IPS-20b (cell line): Measurements from ENCODE around the gene FANCC.

Experiments used
- H3K27ac ChIP-seq: one replicate; pipeline ENCODE4 v1.5.1; 2013; ENCODE audit warnings: low read length
- H3K27me3 ChIP-seq: 2 replicates; pipeline ENCODE4 v1.6.1; 2013; ENCODE audit warnings: mild to moderate bottlenecking, low read length, inconsistent platforms; ENCODE audit not compliant: insufficient read depth
- H3K36me3 ChIP-seq: 2 replicates; pipeline ENCODE4 v1.6.1; 2013; ENCODE audit warnings: low read depth, mild to moderate bottlenecking, inconsistent platforms, low read length, moderate library complexity; ENCODE audit not compliant: insufficient read depth
- H3K4me1 ChIP-seq: 2 replicates; pipeline ENCODE4 v1.6.1; 2013; ENCODE audit warnings: mild to moderate bottlenecking, control low read depth, inconsistent platforms, low read length, moderate library complexity; ENCODE audit not compliant: insufficient read depth
- H3K4me3 ChIP-seq: 2 replicates; pipeline ENCODE4 v1.5.1; 2013; ENCODE audit warnings: mild to moderate bottlenecking, low read length, inconsistent platforms
- H3K9ac ChIP-seq: 2 replicates; pipeline ENCODE4 v1.6.1; 2013; ENCODE audit warnings: low read depth, mild to moderate bottlenecking, inconsistent platforms, low read length, moderate library complexity
- H3K9me3 ChIP-seq: 2 replicates; pipeline ENCODE4 v1.6.1; 2013; ENCODE audit warnings: mild to moderate bottlenecking, low read depth, low read length, inconsistent platforms; ENCODE audit not compliant: insufficient read depth

FANCC gene

GRCh38 chr9:95177617-95178016, 139.9 kb downstream of the FANCC start:
- H3K9ac ChIP-seq, result no peak overlapping the region
- no peaks in the 10 kb centered on the region for H3K4me1 ChIP-seq
- no peak overlapping the region for H3K4me3 ChIP-seq
- H3K27ac ChIP-seq, result no peak overlapping the region
- H3K9me3 ChIP-seq, result no peaks in the 10 kb centered on the region
- H3K27me3 ChIP-seq, result no peaks in the 10 kb centered on the region
- no peaks in the 10 kb centered on the region for H3K36me3 ChIP-seq

GRCh38 chr9:95176755-95177319, 140.7 kb downstream of the FANCC start:
- Histone ChIP-seq H3K4me1 (no peaks in the 10 kb centered on the region), H3K9me3 (no peaks in the 10 kb centered on the region), H3K36me3 (no peaks in the 10 kb centered on the region), H3K27me3 (no peaks in the 10 kb centered on the region), H3K27ac (no peak overlapping the region), H3K4me3 (no peak overlapping the region), H3K9ac (no peak overlapping the region)

GRCh38 chr9:95175523-95175922, 142.0 kb downstream of the FANCC start:
- H3K27ac ChIP-seq, result no peak overlapping the region
- peaks cover 7% of the 10 kb centered on the region for H3K4me1 ChIP-seq
- no peak overlapping the region for H3K4me3 ChIP-seq
- H3K36me3 ChIP-seq, result no peaks in the 10 kb centered on the region
- no peaks in the 10 kb centered on the region for H3K9me3 ChIP-seq
- H3K27me3 ChIP-seq, result no peaks in the 10 kb centered on the region
- H3K9ac ChIP-seq, result no peak overlapping the region

GRCh38 chr9:95174038-95174437, 143.5 kb downstream of the FANCC start:
- Histone ChIP-seq H3K4me1 (peaks cover 7% of the 10 kb centered on the region), H3K36me3 (no peaks in the 10 kb centered on the region), H3K4me3 (no peak overlapping the region), H3K9me3 (no peaks in the 10 kb centered on the region), H3K27ac (no peak overlapping the region), H3K9ac (no peak overlapping the region), H3K27me3 (no peaks in the 10 kb centered on the region)

GRCh38 chr9:95171596-95171995, 145.9 kb downstream of the FANCC start:
- Histone ChIP-seq H3K27ac (no peak overlapping the region), H3K4me3 (no peak overlapping the region), H3K9me3 (no peaks in the 10 kb centered on the region), H3K4me1 (peaks cover 7% of the 10 kb centered on the region), H3K27me3 (no peaks in the 10 kb centered on the region), H3K9ac (no peak overlapping the region; the same call in 1 of the 2 replicates), H3K36me3 (no peaks in the 10 kb centered on the region)

- Histone ChIP-seq H3K4me1 (peaks cover 7% of the 10 kb centered on the region), H3K36me3 (no peaks in the 10 kb centered on the region), H3K4me3 (no peak overlapping the region), H3K9me3 (no peaks in the 10 kb centered on the region), H3K27ac (no peak overlapping the region), H3K27me3 (no peaks in the 10 kb centered on the region), H3K9ac (peak overlapping the region; percentile 1; the same call in 1 of the 2 replicates)
Observed at GRCh38 chr9:95171001-95171400, 146.5 kb downstream of the FANCC start.

- Histone ChIP-seq H3K9ac (no peak overlapping the region), H3K27me3 (no peaks in the 10 kb centered on the region), H3K27ac (no peak overlapping the region), H3K4me1 (peaks cover 7% of the 10 kb centered on the region), H3K4me3 (no peak overlapping the region), H3K9me3 (peaks cover 4% of the 10 kb centered on the region; the same call in 1 of the 2 replicates), H3K36me3 (no peaks in the 10 kb centered on the region)
Observed at GRCh38 chr9:95167998-95168397, 149.5 kb downstream of the FANCC start.

GRCh38 chr9:95165004-95165403, 152.5 kb downstream of the FANCC start:
- H3K27me3 ChIP-seq, result no peaks in the 10 kb centered on the region
- H3K36me3 ChIP-seq, result no peaks in the 10 kb centered on the region
- no peaks in the 10 kb centered on the region for H3K4me1 ChIP-seq
- H3K4me3 ChIP-seq, result no peak overlapping the region
- H3K27ac ChIP-seq, result no peak overlapping the region
- H3K9me3 ChIP-seq, result peaks cover 4% of the 10 kb centered on the region; the same call in 1 of the 2 replicates
- H3K9ac ChIP-seq, result no peak overlapping the region

GRCh38 chr9:95157481-95158151, 159.9 kb downstream of the FANCC start:
- no peaks in the 10 kb centered on the region for H3K4me1 ChIP-seq
- H3K27me3 ChIP-seq, result no peaks in the 10 kb centered on the region
- H3K9me3 ChIP-seq, result no peaks in the 10 kb centered on the region
- H3K36me3 ChIP-seq, result no peaks in the 10 kb centered on the region
- no peak overlapping the region for H3K9ac ChIP-seq
- no peak overlapping the region for H3K4me3 ChIP-seq
- H3K27ac ChIP-seq, result no peak overlapping the region

GRCh38 chr9:95156074-95156473, 161.4 kb downstream of the FANCC start:
- Histone ChIP-seq H3K27ac (no peak overlapping the region), H3K27me3 (no peaks in the 10 kb centered on the region), H3K36me3 (no peaks in the 10 kb centered on the region), H3K9ac (no peak overlapping the region), H3K4me1 (no peaks in the 10 kb centered on the region), H3K4me3 (no peak overlapping the region), H3K9me3 (no peaks in the 10 kb centered on the region)

GRCh38 chr9:95155220-95155619, 162.3 kb downstream of the FANCC start:
- no peak overlapping the region for H3K9ac ChIP-seq
- no peaks in the 10 kb centered on the region for H3K27me3 ChIP-seq
- no peaks in the 10 kb centered on the region for H3K4me1 ChIP-seq
- H3K27ac ChIP-seq, result no peak overlapping the region
- no peak overlapping the region for H3K4me3 ChIP-seq
- no peaks in the 10 kb centered on the region for H3K36me3 ChIP-seq
- H3K9me3 ChIP-seq, result no peaks in the 10 kb centered on the region

- Histone ChIP-seq H3K4me1 (peaks cover 5% of the 10 kb centered on the region), H3K4me3 (no peak overlapping the region), H3K27me3 (no peaks in the 10 kb centered on the region), H3K9ac (no peak overlapping the region), H3K36me3 (no peaks in the 10 kb centered on the region), H3K27ac (no peak overlapping the region), H3K9me3 (no peaks in the 10 kb centered on the region)
Observed at GRCh38 chr9:95150903-95151302, 166.6 kb downstream of the FANCC start.
